Measurements from ENCODE around the gene GUCY1A2.
A peak's percentile ranks its signal among the peaks of the same experiment; 100 is the strongest.

GUCY1A2 gene

GRCh38 chr11:106998116-106998915, 20.0 kb downstream of the GUCY1A2 start:
- no peak for DNase-seq

- DNase-seq = no peak
These were observed 21.0 kb downstream of the GUCY1A2 start for GRCh38 chr11:106997227-106997626.

- no peak for DNase-seq
These were observed 21.6 kb downstream of the GUCY1A2 start for GRCh38 chr11:106996691-106997090.

DNA sequence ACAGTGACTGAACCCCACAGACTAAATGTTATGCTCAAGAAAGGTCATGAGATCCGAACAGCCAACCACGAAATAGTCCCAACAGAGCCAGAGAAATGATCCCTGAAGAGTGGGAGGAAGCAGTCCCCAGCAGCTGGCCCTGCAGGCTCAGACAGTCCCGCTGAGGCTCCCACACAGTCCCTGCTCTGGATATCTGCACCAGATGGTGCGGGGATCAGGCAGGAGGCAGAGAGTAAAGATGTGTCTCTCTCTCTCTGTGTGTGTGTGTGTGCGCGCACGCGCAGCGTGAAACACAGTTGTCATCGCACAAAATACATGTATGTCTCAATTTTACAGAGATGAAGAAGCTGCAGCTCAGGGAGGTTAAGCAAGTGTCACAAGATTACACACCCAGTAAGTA, 27.9 kb downstream of the GUCY1A2 start:
- DNase-seq = no peak

GRCh38 chr11:106989078-106989455, 29.2 kb downstream of the GUCY1A2 start:
- no peak for DNase-seq

- peak in 2 of 4 experiments; percentile 2 to 5 for DNase-seq
These were observed 29.9 kb downstream of the GUCY1A2 start for GRCh38 chr11:106988151-106989077.

DNA sequence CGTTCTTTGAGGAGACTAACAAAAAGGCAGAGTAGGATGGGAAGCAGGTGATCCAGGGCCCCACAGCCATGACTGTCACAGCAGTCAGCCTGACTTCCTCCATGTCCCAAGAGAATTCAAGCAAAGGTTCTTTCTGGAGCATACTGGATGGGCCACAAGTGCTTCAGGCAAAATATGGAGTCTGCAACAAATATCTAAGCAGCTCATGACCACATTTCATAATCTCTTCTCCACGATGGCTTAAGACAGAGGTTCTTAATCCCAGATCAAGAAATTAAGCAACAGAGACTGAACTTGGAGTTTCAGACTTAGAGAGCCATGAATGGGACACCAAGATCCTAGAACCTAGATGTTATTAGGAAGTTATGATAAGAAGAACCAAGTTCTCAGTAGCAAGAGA, 31.6 kb downstream of the GUCY1A2 start:
- DNase-seq = no peak

DNA sequence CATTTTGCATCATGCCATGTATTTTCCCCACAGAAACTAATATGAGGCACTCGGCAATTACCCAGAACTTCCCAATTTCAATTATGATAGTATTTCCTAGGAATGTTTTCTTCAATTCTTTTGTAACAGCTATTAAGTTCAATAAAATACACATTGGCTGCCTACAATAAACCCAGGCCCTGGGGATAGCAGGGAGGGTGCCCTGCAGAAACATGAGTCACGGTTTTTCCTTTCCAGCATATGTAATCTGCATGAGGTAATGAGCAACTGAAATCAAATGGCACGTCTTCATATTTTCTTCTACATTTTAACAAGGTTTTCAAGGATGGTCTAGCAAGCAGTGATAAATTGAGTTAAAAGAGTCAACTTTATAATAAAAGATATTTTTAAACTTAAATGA, 32.0 kb downstream of the GUCY1A2 start:
- DNase-seq = no peak

GRCh38 chr11:106983991-106984390, 34.3 kb downstream of the GUCY1A2 start:
- no peak for DNase-seq

- no peak for DNase-seq
These were observed 35.0 kb downstream of the GUCY1A2 start for GRCh38 chr11:106983261-106983660.

GRCh38 chr11:106974831-106975230, 43.4 kb downstream of the GUCY1A2 start:
- no peak for DNase-seq

DNA sequence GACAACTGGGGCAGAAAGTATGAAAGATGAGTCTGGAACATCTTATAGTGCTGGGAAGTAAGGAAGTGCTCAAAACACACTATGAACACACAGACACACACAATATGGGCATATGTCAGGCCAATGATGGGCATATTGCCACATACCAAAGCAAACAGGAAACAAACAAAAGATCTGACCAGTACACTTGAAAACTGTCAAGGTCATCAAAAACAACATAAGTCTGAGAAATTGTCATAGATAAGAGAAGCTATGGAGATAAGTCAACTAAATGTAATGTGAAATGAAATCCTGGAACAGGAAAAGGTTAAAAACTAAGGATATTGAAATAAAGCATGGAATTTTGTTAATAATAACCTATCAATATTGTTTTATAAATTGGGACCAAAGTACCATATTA, 46.4 kb downstream of the GUCY1A2 start:
- no peak for DNase-seq

GRCh38 chr11:106969644-106970355, 48.5 kb downstream of the GUCY1A2 start:
- DNase-seq = no peak

DNA sequence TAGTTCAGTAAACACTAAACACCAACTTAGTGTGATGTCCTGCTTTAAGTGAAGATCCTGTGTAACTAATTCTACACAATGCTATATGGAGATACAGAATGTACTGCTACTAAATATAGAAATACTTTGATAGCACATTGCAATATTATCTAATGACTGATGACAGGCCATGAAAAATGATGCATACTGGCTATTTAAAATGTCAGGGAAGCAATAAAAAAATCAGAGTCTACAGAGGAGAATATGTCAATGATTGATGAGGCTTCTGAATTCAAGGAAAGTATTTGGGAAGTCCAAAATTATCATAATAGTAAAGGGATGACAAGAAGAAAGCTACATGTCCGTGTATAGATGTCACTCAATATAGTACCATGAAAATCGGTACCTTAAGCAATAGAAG, 55.3 kb downstream of the GUCY1A2 start:
- DNase-seq = no peak

- DNase-seq = no peak
These were observed 56.8 kb downstream of the GUCY1A2 start for GRCh38 chr11:106961518-106961917.

DNA sequence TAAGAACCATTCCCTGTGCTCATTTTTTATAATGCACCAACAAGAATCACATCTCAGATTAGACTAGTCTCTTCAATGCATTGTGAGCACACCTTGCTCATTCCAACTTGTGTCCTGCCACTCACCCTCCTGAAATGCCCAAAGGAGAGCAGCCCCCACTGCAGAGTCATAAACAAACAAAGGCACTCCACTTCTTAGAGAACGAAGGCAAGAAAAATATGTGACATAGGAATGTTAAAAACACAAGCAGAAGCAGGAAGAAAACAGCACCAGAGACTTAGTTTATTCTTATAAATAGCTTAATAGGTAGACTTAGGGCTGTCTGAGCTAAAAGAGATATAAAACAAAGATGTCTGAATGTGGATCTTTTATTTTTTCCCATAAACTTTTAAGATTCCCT, 57.2 kb downstream of the GUCY1A2 start:
- no peak for DNase-seq

GRCh38 chr11:106959800-106960199, 58.5 kb downstream of the GUCY1A2 start:
- DNase-seq = no peak

- no peak for DNase-seq
These were observed 58.9 kb downstream of the GUCY1A2 start for GRCh38 chr11:106959386-106959785.

- DNase-seq = no peak
These were observed 59.6 kb downstream of the GUCY1A2 start for GRCh38 chr11:106958517-106959248.

DNA sequence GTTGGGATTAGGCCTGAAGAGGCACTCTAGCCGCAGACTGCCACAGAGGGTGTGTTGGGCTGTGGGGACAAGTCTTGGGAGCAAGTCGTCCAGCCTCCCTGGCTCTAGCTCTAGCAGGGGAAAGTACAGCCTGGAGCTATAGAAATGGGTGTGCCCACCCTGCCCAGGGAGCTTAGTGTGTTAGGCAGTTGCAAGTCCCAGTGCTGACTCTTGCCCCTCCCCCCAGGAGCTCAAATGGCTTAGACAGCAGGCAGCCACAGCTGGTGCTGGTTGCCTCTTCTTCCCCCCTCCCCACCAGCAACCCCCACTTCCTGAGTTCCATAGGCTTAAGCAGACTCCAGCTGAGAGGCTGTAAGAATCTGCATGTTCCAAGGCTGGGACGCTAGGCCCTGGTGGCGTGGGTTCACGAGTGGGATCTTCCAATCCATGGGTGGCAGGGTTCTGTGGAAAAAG, 61.2 kb downstream of the GUCY1A2 start:
- no peak for DNase-seq

- peak in 1 of 4 experiments; percentile 3 for DNase-seq
These were observed 68.2 kb downstream of the GUCY1A2 start for GRCh38 chr11:106950067-106950491.

GRCh38 chr11:106943089-106943488, 75.2 kb downstream of the GUCY1A2 start:
- DNase-seq = no peak

All from suppressor macrophage (primary cell).